NCI-H345 treated with DMSO at 0.1 percent for 48 hours (cell line): ENCODE measurements around the gene CLSTN3.
A peak's percentile ranks its signal among the peaks of the same experiment; 100 is the strongest.

Experiments used
- DNase-seq: peaks from one replicate; lab custom pipeline; 2025; ENCODE audit not compliant: unreplicated experiment; lab: John Stamatoyannopoulos, UW

Gene CLSTN3

DNA sequence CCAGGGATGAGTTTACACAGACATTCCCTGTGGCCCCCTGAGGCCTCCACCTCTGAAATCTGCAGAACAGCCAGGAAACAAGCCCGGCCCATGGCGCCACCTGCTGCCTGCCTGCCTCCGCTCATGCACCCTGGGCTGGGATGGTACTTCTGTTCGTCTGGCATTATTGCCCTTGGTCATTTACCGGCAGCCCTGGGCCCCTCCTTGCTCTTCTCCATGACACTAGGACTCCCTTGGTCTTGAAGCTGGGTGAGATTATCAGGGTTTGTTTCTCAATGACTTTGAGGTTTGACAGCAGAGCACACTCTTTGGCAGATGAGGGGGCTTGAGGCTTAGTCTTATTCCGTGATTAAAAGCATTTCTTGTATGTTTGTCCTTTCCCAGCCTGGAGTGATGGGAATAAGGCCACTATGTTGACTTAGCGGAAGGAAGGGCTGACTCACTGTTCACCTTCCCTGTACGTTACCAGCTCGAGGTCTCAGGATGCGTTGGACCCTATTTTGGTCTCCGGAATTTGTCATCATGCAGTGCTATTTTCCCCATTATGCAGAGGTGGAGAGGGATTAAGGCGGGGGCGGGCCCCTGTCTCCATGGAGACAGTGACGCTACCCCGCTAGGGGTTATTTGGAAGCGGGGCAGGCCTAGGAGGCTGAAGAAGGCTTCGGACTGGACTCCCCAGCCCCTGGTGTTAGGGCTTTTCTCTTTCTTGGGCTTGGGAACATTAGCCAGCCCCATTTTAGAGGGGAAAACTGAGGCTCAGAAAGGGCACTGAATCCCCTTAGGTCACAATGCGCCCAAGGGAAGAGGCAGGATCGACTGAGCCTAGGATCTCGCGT, 58.6 kb downstream of the CLSTN3 start:
- peak; percentile 61 for DNase-seq

- DNase-seq, result peak; percentile 76
These were observed 59.5 kb downstream of the CLSTN3 start, which contains the start of gene PEX5 for GRCh38 chr12:7189398-7190267. Gene PEX5, plus strand, starts transcription at chr12:7189686. Its CDS starts 692 bp downstream, at chr12:7190378.

- DNase-seq, result peak; percentile 18
These were observed 60.3 kb downstream of the CLSTN3 start for GRCh38 chr12:7190268-7191055.

- DNase-seq, result no peak
These were observed 63.5 kb downstream of the CLSTN3 start for GRCh38 chr12:7193674-7194073.

GRCh38 chr12:7197841-7198240, 67.7 kb downstream of the CLSTN3 start:
- no peak for DNase-seq

- no peak for DNase-seq
These were observed 72.9 kb downstream of the CLSTN3 start for GRCh38 chr12:7203109-7203508.

DNA sequence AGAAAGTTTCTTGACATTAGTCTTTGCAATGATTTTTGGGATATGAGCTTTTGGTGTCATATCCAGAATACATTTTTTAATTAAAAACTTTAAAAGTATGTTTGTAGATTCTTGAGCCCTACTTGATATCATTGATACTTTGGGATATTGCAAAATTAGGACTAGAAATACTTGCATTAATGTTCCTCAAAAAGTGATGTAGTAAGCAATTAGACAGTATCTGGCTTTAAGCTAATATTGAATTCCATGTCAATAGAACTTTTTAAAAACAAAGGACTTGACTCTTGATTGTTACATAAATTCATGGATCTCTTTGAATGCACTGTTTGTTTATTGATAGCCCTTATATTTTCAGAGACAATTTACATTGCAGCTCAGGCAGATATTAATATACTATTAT, 74.9 kb downstream of the CLSTN3 start:
- no peak for DNase-seq

DNA sequence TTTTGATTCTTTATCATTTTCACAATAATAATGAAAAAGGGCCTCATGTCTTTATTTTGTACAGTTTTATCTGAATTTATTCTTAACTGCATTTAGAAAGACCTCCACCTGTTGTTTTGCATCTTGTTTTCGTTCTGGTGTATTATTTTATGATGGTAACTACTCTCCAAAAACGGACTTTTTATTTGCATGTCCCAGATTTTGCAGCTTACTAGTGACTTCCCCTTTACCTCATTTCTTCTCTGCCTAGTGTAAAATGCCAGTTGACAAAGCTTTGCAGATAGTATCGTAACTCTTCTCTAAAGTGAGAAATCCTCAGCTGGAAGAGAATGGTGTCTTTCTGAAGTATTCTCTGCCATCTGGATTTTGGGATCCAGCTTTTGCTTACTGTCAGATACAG, 76.5 kb downstream of the CLSTN3 start:
- DNase-seq, result no peak

- no peak for DNase-seq
These were observed 77.9 kb downstream of the CLSTN3 start for GRCh38 chr12:7207866-7208625.
